Transverse colon (tissue), 4 donors: Measurements from ENCODE around the gene RBM8A. TPM values are rescaled to one million over a fixed set of nuclear protein-coding genes. Genes with fewer than 3 reads are reported as not detected.
"Not testable (repeated sequence)": the region's sequence is repeated elsewhere in the genome, so short reads cannot be mapped to it uniquely, and the experiment has no call there.

ENCODE experiments used
- DNase-seq: peaks from one replicate; pipeline ENCODE4 v3.0.0-alpha.2; 2019
- H3K27ac ChIP-seq, 4 donors: fragments of 200-600 bp; sonication (generic); 2 replicates each; pipeline ENCODE4 v1.5.1; 2016 to 2018; ENCODE audit warnings: inconsistent platforms in 4 of 4
- H3K27me3 ChIP-seq: fragments of 200-600 bp; sonication (generic); 2 replicates; pipeline ENCODE4 v1.5.1; 2017; ENCODE audit warnings: inconsistent platforms
- H3K36me3 ChIP-seq, 4 donors: fragments of 200-600 bp; sonication (generic); 2 replicates each; pipeline ENCODE4 v1.5.1; 2017 to 2019; ENCODE audit warnings: inconsistent platforms in 4 of 4
- H3K4me1 ChIP-seq, 4 donors: fragments of 200-600 bp; sonication (generic); 2 replicates each; pipeline ENCODE4 v1.5.1; 2017 to 2020; ENCODE audit warnings: inconsistent platforms in 4 of 4
- H3K4me3 ChIP-seq, 4 donors: fragments of 200-600 bp; sonication (generic); 1 replicate in 1 of 4; 2 replicates in 3 of 4; pipeline versions ENCODE4 v1.5.1 to v1.6.1; 2017 to 2019; ENCODE audit warnings: inconsistent platforms in 4 of 4
- H3K9me3 ChIP-seq, 2 donors: fragments of 200-600 bp; sonication (generic); 2 replicates each; pipeline ENCODE4 v1.5.1; 2017 to 2019; ENCODE audit warnings: inconsistent platforms in 2 of 2
- EP300 ChIP-seq: sonication (generic); formaldehyde crosslinking; IDR thresholded peaks from one replicate; pipeline ENCODE4 v1.6.1; 2017; ENCODE audit warnings: antibody characterized with exemption, low read depth
- POLR2A ChIP-seq: fragments of 450-650 bp; IDR thresholded peaks from one replicate; pipeline ENCODE4 v1.6.1; 2016; ENCODE audit warnings: antibody characterized with exemption, mild to moderate bottlenecking, moderate library complexity
- POLR2AphosphoS5 ChIP-seq, 3 donors: sonication (generic); formaldehyde crosslinking; IDR thresholded peaks; one replicate each; pipeline ENCODE4 v1.6.1; 2016; ENCODE audit warnings: antibody characterized with exemption in 3 of 3
- WGBS, 2 donors: methylation state at CpG; one replicate each; pipeline ENCODE4 v1.1.5; 2018; ENCODE audit warnings: low coverage in 1 of 2; 5-methylcytosine and 5-hydroxymethylcytosine counted together
- in situ Hi-C, 4 donors: fragments of 200-750 bp; cut with MboI; loops; one replicate each; pipeline versions ENCODE4 v1.15.0 to v1.15.1; 2017; ENCODE audit warnings: low sequenced_read_pairs in 3 of 4, low pct_ligation_motif_present in 1 of 4, low pct_unique_long_range_greater_than_20kb in 1 of 4
- intact Hi-C: fragments of 100-400 bp; cut with DNase I; formaldehyde crosslinking; loops from one replicate; pipeline ENCODE4 v1.15.1; 2023; ENCODE audit warnings: low total_unique reads
- total RNA-seq, 4 donors: library from RNA; depleted of rRNA; stranded (reverse); fragments of >200 nt; gene quantifications; one replicate each; pipeline ENCODE4 v1.1.0, GENCODE V29; 2016
- TF ChIP-seq, protein P1 (sequence below), 5 experiments: fragments of 200-600 bp in 3 of 5; fragments of 450-650 bp in 2 of 5; sonication (generic) in 3 of 5; IDR thresholded peaks; 1 replicate in 2 of 5; 2 replicates in 3 of 5; pipeline ENCODE4 v1.5.1; 2016 to 2017; ENCODE audit warnings: antibody characterized with exemption in 5 of 5, inconsistent platforms in 3 of 5, mild to moderate bottlenecking in 2 of 5, moderate library complexity in 1 of 5

The RBM8A gene
- total RNA-seq, 4 donors from 2014 or later = 23.6 to 122 (median 99.1) TPM

DNA sequence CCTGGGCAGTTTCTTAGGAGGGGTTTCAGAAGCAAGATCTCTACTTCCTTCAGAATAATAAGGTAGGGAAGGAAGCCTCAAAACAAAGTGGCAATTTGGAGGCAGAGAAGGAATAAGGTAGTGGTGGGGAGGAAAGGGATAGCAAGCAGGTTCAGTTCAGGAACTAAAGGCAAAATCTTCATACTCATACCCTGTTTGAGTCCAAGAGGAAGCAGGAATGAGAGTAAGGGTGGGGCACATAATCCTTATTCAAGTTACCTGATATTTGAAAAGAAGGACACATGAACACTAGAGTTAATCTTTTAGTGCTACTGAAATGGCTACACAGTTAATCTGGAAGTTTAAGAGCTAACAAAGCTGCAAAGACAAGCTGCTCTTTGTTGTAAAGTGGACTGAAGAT, 8.4 kb upstream of the RBM8A start:
- no peak for DNase-seq
- Histone ChIP-seq H3K9me3 (no peaks in the 10 kb centered on the region), H3K4me3 (no peak overlapping the region), H3K27ac (no peak overlapping the region), H3K27me3 (no peaks in the 10 kb centered on the region), H3K4me1 (peaks cover 0 to 4% (median 0%) of the 10 kb centered on the region in 4 donors), H3K36me3 (peaks cover 0 to 4% (median 0%) of the 10 kb centered on the region in 4 donors)
- TF ChIP-seq POLR2A (no peak), POLR2AphosphoS5 (IDR thresholded peaks at IDR 0.05) (no peak), EP300 (no peak)
- TF ChIP-seq, protein P1, sequence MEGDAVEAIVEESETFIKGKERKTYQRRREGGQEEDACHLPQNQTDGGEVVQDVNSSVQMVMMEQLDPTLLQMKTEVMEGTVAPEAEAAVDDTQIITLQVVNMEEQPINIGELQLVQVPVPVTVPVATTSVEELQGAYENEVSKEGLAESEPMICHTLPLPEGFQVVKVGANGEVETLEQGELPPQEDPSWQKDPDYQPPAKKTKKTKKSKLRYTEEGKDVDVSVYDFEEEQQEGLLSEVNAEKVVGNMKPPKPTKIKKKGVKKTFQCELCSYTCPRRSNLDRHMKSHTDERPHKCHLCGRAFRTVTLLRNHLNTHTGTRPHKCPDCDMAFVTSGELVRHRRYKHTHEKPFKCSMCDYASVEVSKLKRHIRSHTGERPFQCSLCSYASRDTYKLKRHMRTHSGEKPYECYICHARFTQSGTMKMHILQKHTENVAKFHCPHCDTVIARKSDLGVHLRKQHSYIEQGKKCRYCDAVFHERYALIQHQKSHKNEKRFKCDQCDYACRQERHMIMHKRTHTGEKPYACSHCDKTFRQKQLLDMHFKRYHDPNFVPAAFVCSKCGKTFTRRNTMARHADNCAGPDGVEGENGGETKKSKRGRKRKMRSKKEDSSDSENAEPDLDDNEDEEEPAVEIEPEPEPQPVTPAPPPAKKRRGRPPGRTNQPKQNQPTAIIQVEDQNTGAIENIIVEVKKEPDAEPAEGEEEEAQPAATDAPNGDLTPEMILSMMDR (IDR thresholded peaks at IDR 0.05) = no peak
- in situ Hi-C loops (no loop called here), intact Hi-C loops (no loop called here)

DNA sequence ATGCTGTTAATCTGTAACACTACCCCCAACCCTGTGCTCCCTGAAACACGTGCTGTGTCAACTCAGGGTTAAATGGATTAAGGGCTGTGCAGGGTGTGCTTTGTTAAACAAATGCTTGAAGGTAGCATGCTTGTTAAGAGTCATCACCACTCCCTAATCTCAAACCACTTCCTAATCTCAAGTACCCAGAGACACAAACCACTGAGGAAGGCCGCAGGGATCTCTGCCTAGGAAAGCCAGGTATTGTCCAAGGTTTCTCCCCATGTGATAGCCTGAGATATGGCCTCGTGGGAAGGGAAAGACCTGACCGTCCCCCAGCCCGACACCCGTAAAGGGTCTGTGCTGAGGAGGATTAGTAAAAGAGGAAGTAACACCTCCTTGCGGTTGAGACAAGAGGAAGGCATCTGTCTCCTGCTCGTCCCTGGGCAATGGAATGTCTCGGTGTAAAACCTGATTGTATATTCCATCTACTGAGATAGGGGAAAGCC, 5.3 kb upstream of the RBM8A start:
- H3K27me3 ChIP-seq, intact Hi-C loops, H3K4me3 ChIP-seq, DNase-seq, H3K36me3 ChIP-seq, in situ Hi-C loops, H3K9me3 ChIP-seq: not testable (repeated sequence)
- H3K4me1 ChIP-seq = peaks cover 0 to 13% (median 0%) of the 10 kb centered on the region in 4 donors
- H3K27ac ChIP-seq = peak overlapping the region in 2 of 4 donors; percentile 18 to 48
- WGBS, 2 donors = 54% methylated on average over 9 of the region's 9 CpGs; no CpG with 5 or more reads in 1 of the 2 donors

DNA sequence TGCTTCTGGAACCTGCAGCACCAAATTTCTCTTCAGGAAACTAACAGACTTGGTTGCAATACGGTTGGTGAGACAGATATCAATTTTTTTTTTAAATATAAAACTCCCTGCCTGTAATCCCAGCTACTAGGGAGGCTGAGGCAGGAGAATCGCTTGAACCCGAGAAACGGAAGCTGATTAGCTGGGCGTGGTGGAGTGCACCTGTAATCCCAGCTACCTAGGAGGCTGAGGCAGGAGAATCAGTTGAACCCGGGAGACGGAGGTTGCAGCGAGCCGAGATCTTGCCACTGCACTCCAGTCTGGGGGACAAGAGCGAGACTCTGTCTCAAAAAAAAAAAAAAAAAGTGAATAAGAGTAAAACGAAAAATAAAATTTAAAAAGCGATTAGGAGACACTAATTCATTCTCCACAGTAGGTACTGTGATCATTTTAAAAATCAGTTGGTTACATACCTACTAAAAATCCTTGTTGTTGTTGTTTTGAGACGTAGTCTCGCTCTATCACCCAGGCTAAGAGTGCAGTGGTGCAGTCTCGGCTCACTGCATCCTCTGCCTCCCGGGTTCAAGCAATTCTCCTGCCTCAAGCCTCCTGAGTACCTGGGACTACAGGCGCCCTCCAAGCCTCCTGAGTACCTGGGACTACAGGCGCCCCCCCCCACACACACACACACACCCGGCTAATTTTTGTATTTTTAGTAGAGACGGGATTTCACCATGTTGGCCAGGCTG, 796 bp upstream of the RBM8A start:
- Histone ChIP-seq H3K27ac (peak overlapping the region; percentile 92 to 96 (median 95)), H3K4me3 (peak overlapping the region; percentile 19 to 69 (median 58)), H3K27me3 (no peaks in the 10 kb centered on the region), H3K9me3 (no peaks in the 10 kb centered on the region), H3K4me1 (peaks cover 8 to 23% (median 10%) of the 10 kb centered on the region in 4 donors), H3K36me3 (peaks cover 0 to 4% (median 0%) of the 10 kb centered on the region in 4 donors)
- DNase-seq = peak; percentile 25
- TF ChIP-seq, protein P1 (IDR thresholded peaks at IDR 0.05) = no peak
- TF ChIP-seq POLR2AphosphoS5 (IDR thresholded peaks at IDR 0.05) (no peak), POLR2A (no peak), EP300 (no peak)
- in situ Hi-C loops = no loop called here
- intact Hi-C loops = no loop called here
- 48 to 64% methylated on average over 7 to 20 of the region's 20 CpGs for WGBS, 2 donors

DNA sequence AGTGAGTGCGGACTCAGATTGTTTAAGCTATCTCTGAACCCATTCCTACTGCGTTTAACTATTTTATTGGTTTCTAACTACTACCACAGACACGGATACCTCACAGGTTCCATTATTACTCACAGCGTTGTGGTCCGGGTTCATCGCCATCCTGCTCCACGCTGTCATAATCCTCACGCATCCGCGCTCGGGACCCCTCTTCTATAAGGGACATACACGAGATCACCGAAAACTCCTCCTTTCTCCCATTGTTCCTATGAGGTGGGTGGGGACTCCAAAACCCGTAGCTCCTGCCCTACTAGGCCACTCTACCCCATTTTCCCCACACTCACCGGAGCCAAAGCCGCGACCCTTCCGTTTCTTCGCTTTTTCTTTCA, 610 bp downstream of the RBM8A start:
- 5 to 11% methylated on average over 7 to 19 of the region's 19 CpGs for WGBS, 2 donors
- Histone ChIP-seq H3K36me3 (peaks cover 0 to 4% (median 0%) of the 10 kb centered on the region in 4 donors), H3K9me3 (no peaks in the 10 kb centered on the region), H3K27me3 (no peaks in the 10 kb centered on the region), H3K27ac (peak overlapping the region; percentile 92 to 96 (median 95)), H3K4me3 (peak overlapping the region; percentile 52 to 69 (median 66)), H3K4me1 (peaks cover 8 to 19% (median 10%) of the 10 kb centered on the region in 4 donors)
- no peak for DNase-seq
- TF ChIP-seq POLR2A = no peak
- no peak for TF ChIP-seq POLR2AphosphoS5 (IDR thresholded peaks at IDR 0.05)
- TF ChIP-seq EP300 = no peak
- TF ChIP-seq, protein P1 (IDR thresholded peaks at IDR 0.05) = no peak
- in situ Hi-C loops (no loop called here), intact Hi-C loops (no loop called here)
